Stimulated activated CD4-positive, alpha-beta T cell treated with anti-CD3 and anti-CD28 coated beads, Interleukin-1b, Interleukin-23, amount 100 ng/mL, for 1 hour (primary cell): ENCODE results near the gene PPP1R12B.
"Not testable (repeated sequence)": the region's sequence is repeated elsewhere in the genome, so short reads cannot be mapped to it uniquely, and the experiment has no call there.

Experiments
- DNase-seq, 2 donors: peaks; one replicate each; pipeline ENCODE4 v3.0.0-alpha.2; 2020; ENCODE audit warnings: low read depth in 2 of 2

The PPP1R12B gene

GRCh38 chr1:202579806-202580205, 231.3 kb downstream of the PPP1R12B start:
- no peak for DNase-seq

- no peak for DNase-seq
These were observed 232.1 kb downstream of the PPP1R12B start for GRCh38 chr1:202580619-202581018.

- DNase-seq: not testable (repeated sequence)
These were observed 233.9 kb downstream of the PPP1R12B start for GRCh38 chr1:202582350-202582749.

DNA sequence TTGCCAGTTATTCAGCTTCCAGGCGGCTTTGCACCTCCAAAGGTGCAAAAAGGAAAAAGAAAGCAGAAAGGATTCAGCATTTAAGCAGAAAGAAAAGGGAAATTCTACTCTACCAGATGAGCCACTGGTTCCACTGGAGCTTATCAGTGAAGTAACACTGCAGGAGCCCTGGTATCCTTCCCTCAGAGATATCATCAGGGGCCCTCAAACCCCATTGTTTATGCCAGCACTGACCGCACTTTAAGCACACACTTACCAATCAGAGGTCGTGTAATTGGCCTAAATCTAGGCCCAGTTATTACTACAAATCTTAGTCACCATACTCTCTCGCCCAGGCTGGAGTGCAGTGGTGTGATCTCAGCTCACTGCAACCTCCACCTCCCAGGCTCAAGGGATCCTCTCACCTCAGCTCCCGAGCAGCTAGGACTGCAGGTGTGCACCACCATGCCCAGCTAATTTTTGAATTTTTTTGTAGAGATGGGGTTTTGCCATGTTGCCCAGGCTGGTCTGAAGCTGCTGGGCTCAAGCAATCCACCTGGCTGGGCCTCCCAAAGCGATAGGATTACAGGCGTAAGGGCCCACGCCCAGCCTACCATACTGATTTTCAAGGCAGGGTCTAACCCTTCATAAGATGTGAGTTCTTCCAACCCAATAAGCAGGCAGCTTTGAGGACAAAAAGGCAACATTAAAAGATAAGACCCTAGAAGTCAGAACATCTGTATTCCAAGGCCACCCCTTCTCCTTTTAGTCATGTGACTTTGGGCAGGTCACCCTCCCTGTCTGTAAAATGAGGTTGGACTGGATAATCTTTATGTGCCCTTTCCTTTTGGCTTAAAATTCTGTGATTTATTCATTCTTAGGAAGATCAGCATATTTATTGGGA, 236.4 kb downstream of the PPP1R12B start:
- DNase-seq: no peak

DNA sequence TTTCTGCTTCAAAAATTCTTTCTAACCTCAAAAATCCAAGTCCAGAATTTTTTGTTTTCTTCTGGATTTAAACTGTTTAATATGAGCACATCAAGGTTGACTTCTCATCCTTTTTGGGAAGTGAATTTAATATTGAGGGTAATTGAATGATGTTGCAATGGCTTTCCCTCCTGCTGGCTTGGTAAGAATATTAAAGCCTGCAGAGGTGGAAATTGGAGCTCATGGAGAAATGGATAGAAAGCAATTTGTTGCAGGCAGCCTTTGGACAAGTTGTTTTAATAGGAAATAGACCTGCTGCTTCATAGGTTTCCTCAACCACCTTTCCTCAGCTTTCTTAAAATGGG, 237.1 kb downstream of the PPP1R12B start:
- DNase-seq: no peak

DNA sequence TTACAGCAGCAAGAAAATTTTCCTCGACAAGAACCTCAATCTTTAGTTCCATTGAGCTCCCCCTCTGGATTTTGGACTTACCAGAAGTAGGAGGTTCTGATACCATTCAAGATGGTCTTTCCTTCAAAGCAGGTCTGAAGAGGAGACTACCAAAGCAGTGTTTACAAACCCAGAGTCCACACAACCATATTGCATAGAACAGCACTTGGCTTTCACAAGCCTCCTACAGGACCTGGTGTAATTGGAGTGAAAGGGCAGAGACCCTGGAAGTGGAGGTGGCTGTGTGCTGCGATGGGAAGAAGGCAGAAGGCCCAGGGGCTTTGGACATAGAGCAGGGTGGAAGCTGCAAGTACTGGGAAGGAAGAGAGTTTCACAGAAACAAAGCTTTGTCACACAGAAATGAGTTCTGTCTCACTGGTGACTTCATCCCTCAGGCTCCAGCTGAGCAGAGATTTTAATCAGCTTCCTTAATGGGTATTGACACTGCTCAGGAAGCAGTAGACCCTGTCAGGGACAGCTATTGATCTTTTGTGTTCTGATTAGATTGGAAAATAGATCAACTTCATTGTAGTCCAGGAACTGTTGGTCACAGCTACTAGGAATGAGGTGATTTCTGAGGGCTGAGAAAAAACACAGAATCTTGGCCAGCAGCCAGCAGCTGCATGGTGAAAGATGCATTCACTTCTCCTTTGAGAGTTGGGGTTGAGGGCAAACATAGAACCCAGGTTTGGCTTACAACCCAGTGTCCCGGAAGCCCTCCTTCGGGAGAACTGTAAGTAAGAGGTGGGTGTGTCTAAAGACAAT, 237.7 kb downstream of the PPP1R12B start:
- DNase-seq: no peak

- no peak for DNase-seq
These were observed 238.4 kb downstream of the PPP1R12B start for GRCh38 chr1:202586871-202587270.

DNA sequence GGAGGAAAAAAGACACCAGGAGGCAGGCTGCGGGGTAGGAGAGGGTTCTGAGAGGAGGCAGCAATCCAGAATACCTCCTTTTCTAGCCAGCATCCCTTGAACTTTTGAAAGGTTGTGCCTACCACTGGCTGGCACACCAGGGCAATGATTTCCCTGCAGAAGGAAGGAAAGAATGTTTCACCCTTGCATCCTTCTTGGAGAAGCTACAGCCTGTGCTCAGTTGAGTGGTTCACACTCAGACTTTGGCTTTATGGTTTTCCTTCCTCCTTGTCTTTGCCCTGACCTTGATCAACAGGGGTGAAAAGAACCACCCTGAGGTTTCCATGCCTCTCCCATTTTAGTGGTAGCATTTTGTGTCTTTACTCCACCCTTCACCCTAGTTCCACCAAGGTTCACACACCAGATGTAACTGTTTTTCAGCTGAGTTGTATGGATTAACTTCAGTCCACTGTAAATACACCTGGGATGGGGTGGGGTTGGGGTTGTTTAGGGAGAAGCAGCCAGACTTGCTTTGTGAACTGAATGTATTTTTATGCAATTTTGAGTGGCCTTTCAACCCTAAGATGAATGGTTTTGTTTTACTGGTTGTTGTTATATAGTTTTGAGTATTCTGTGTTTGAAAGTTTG, 239.5 kb downstream of the PPP1R12B start:
- no peak for DNase-seq

DNA sequence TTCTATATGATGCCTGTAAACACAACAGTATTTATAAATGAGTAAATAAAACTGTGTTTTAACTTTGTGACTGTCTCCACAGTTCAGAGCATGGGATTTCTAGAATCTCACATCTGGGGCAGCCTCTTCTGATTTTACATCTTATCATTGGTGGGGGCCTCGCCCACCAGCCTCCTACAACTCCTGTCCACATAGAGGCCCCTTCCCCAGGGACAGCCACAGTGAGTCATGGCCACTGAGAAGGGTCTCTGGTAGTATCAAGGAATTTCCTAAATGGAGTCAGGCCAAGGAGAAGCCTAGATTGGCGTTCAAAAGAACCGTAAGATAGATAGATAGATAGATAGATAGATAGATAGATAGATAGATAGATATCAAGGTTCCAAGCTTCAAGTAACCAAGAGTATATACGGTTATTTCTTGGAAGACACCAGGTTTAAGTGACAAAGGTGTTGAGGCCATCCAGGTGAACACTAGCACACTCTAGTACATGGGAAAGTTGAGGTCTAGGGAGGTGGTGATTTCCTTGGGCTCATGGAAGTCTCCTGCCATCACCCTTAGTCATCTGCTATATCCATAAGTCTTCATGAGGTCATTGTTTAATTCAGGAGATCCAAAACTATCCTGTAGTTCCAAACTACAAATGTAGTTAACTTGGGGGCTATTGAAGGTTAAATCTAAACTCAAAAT, 240.1 kb downstream of the PPP1R12B start:
- no peak for DNase-seq

- DNase-seq: no peak
These were observed 240.9 kb downstream of the PPP1R12B start for GRCh38 chr1:202589190-202589930.

GRCh38 chr1:202590126-202590525, 241.6 kb downstream of the PPP1R12B start:
- no peak for DNase-seq

GRCh38 chr1:202590975-202591411, 242.5 kb downstream of the PPP1R12B start:
- DNase-seq: no peak

GRCh38 chr1:202591515-202591914, 243.0 kb downstream of the PPP1R12B start:
- no peak for DNase-seq

DNA sequence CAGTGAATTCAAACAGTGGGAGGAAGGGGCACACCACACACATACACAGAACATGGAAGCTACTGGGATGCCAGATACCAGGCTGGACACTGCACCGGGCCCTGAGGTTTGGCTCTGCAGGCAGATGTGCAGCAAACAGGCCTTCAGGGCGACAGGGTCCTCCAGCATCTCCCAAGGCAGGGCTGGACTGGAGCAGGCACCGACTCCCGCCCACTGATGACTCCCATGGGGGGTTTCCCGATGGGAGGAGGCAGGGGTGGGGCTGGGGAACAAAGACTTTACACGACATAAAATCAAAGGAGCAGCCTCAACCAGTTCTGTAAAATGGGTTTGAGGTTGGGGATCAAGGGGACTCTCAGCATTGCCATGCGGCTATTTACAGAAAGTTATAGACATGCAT, 243.6 kb downstream of the PPP1R12B start:
- no peak for DNase-seq

DNA sequence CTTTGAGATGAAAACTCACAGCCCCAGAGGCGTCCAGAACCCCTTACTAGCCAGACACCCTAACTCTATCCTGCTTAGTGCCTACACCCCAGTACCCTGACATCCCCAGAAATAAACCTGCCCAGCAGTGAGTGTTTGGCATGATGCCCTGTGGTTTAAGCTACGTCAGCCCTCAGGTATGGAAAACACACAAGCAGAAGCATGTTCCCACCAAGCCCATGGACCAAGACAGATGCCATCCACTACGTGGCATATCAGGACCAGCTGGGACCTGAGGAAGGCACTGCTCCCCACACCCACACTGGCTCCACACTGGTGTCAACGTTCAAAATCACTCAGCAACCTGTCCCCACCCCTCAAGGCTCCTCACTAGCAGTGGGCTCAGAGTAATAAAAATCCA, 245.3 kb downstream of the PPP1R12B start:
- DNase-seq: no peak

DNA sequence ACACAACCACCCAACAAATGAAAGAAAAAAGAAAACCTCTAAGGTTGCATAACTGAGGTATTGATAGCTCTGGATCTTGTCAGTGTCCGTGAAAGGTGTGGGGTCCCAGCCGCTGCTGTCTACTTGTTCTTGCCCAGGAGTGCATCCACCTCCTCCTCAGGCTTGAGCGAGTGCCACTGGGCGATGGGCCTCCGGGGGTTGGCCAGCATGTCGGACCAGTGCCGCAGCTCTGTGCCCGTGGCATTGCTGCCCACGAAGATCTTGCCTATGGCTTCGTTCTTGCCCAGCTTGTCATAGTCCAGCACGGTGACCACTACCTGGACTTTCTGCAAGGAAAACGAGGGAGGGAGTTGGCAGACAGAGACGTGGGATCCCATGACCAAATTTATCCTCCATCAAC, 248.1 kb downstream of the PPP1R12B start:
- no peak for DNase-seq

- no peak for DNase-seq
These were observed 248.7 kb downstream of the PPP1R12B start for GRCh38 chr1:202597090-202597761.

DNA sequence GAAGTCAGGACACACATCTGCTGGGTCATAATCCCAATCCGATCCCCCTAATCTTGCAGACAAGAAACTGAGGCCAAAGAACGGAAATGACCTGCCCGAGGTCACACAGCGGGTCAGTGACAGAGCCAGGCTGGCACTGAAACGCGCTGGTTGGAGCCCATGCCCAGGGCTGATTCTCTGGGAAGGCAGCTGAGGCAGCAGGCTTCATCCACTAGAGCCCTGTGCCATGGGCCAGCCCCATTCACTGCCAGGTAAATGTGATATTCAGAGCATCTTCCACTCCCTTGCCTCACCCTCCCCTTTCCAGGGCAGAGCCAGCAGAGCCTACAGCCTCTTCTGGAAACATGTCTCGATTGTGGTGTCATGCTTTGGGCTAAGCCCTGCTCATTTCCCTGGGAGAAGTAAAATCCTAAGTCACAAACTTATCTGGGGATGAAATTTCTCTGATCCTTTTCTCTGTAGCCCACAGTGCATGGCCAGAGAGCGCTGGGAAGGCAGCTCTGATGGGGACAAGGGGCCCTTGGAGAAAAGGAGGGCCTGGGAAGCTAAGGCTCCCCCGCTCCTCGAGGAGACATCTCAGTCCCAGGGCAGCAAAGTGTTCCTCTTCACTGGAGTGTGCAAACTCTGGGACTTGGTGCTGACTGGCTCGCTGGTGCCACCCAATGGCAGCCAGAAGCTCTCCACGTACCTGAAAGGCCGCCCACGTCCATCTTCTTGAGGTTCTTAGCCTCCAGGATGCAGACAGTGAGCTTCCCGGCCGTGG, 251.4 kb downstream of the PPP1R12B start:
- no peak for DNase-seq

GRCh38 chr1:202600432-202601041, 252.0 kb downstream of the PPP1R12B start:
- no peak for DNase-seq
